GM23248 (cell line): ENCODE results near the gene IFT27. TPM values are rescaled to one million over a fixed set of nuclear protein-coding genes. Genes with fewer than 3 reads are reported as not detected.

Experiments
- DNase-seq: peaks from one replicate; pipeline ENCODE4 v3.0.0-alpha.2; 2015
- H2AFZ ChIP-seq: fragments of 200-600 bp; sonication (generic); 2 replicates; pipeline ENCODE4 v1.6.1; 2016; ENCODE audit warnings: antibody characterized with exemption
- H3F3A ChIP-seq: fragments of 200-600 bp; sonication (generic); 2 replicates; pipeline ENCODE4 v1.6.1; 2016; ENCODE audit warnings: mild to moderate bottlenecking, antibody characterized with exemption, mixed run types; ENCODE audit not compliant: insufficient read depth
- H3K27ac ChIP-seq: fragments of 200-600 bp; sonication (generic); 2 replicates; pipeline ENCODE4 v1.5.1; 2016; ENCODE audit warnings: mild to moderate bottlenecking
- H3K27me3 ChIP-seq: fragments of 200-600 bp; sonication (generic); replicated peaks from 2 replicates; pipeline ENCODE4 v1.6.1; 2016; ENCODE audit warnings: mild to moderate bottlenecking; ENCODE audit not compliant: insufficient read depth
- H3K36me3 ChIP-seq: fragments of 200-600 bp; sonication (generic); 2 replicates; pipeline ENCODE4 v1.6.1; 2016; ENCODE audit warnings: low read depth, mild to moderate bottlenecking
- H3K4me1 ChIP-seq: fragments of 200-600 bp; sonication (generic); 2 replicates; pipeline ENCODE4 v1.6.1; 2016; ENCODE audit warnings: mild to moderate bottlenecking; ENCODE audit not compliant: insufficient read depth
- H3K4me2 ChIP-seq: fragments of 200-600 bp; sonication (generic); one replicate; pipeline ENCODE4 v1.6.1; 2016; ENCODE audit warnings: mild to moderate bottlenecking; ENCODE audit not compliant: unreplicated experiment
- H3K4me3 ChIP-seq: fragments of 200-600 bp; sonication (generic); 2 replicates; pipeline ENCODE4 v1.5.1; 2016; ENCODE audit warnings: mild to moderate bottlenecking
- H3K79me2 ChIP-seq: fragments of 200-600 bp; sonication (generic); 2 replicates; pipeline ENCODE4 v1.6.1; 2016; ENCODE audit warnings: mild to moderate bottlenecking; ENCODE audit not compliant: insufficient read depth
- H3K9ac ChIP-seq: fragments of 200-600 bp; sonication (generic); 2 replicates; pipeline ENCODE4 v1.6.1; 2016; ENCODE audit warnings: mild to moderate bottlenecking
- H3K9me2 ChIP-seq: fragments of 200-600 bp; sonication (generic); 2 replicates; pipeline ENCODE4 v1.6.1; 2016; ENCODE audit warnings: mixed run types, mild to moderate bottlenecking, moderate library complexity; ENCODE audit not compliant: insufficient read depth
- H3K9me3 ChIP-seq: fragments of 200-600 bp; sonication (generic); one replicate; pipeline ENCODE4 v1.6.1; 2017; ENCODE audit warnings: low read depth
- H4K20me1 ChIP-seq: fragments of 200-600 bp; sonication (generic); 2 replicates; pipeline ENCODE4 v1.6.0; 2016; ENCODE audit not compliant: insufficient read depth
- EZH2 ChIP-seq: fragments of 200-600 bp; sonication (generic); IDR thresholded peaks from 2 replicates; pipeline ENCODE4 v1.6.1; 2018; ENCODE audit warnings: antibody characterized with exemption, mild to moderate bottlenecking; ENCODE audit not compliant: insufficient read depth, poor library complexity, severe bottlenecking
- EZH2phosphoT487 ChIP-seq: fragments of 200-600 bp; sonication (generic); IDR thresholded peaks from 2 replicates; pipeline ENCODE4 v1.6.1; 2018; ENCODE audit warnings: antibody characterized with exemption, moderate library complexity, mild to moderate bottlenecking, low read depth; ENCODE audit not compliant: insufficient read depth
- WGBS, 2 experiments: methylation state at CpG; one replicate each; pipeline ENCODE4 v1.1.6; 2015 to 2017; ENCODE audit warnings: low lambda C conversion rate in 2 of 2, low coverage in 1 of 2; ENCODE audit errors: missing lambda C conversion rate in 2 of 2; 5-methylcytosine and 5-hydroxymethylcytosine counted together
- in situ Hi-C: fragments of 300-500 bp; cut with MboI; formaldehyde crosslinking; loops from 2 replicates; pipeline ENCODE4 v1.15.0; 2020
- polyA plus RNA-seq: library from polyadenylated mRNA; unstranded; fragments of >200 nt; fragmentation: Nextera tagmentation; extraction: Ambion mirVana; gene quantifications from 2 replicates; pipeline ENCODE4 v1.2.1, GENCODE V29; 2016
- total RNA-seq: library from RNA; depleted of rRNA; stranded (reverse); fragments of >200 nt; shearing (Covaris generic); gene quantifications from 2 replicates; pipeline ENCODE4 v1.2.3, GENCODE V29; 2014

Gene IFT27
- total and polyA plus RNA-seq, 2 experiments from 2014 or later: 10.1 to 28.8 TPM

- Histone ChIP-seq H3K4me1 (no peaks in the 10 kb centered on the region), H3K79me2 (no peaks in the 10 kb centered on the region), H3K4me3 (no peak overlapping the region), H3K4me2 (no peak overlapping the region), H3K27me3 (peaks cover 49% of the 10 kb centered on the region), H3F3A (no peaks in the 10 kb centered on the region), H3K9me3 (no peaks in the 10 kb centered on the region), H4K20me1 (no peaks in the 10 kb centered on the region), H2AFZ (no peak overlapping the region), H3K27ac (no peak overlapping the region), H3K36me3 (no peaks in the 10 kb centered on the region), H3K9me2 (no peaks in the 10 kb centered on the region), H3K9ac (no peak overlapping the region)
- 46 to 53% methylated on average over 7 of the region's 7 CpGs for WGBS, 2 experiments
- DNase-seq: no peak
- in situ Hi-C loops: no loop called here
- TF ChIP-seq EZH2phosphoT487: no peak
- TF ChIP-seq EZH2: no peak
These were observed 19.7 kb upstream of the IFT27 start for GRCh38 chr22:36795633-36796032.

DNA sequence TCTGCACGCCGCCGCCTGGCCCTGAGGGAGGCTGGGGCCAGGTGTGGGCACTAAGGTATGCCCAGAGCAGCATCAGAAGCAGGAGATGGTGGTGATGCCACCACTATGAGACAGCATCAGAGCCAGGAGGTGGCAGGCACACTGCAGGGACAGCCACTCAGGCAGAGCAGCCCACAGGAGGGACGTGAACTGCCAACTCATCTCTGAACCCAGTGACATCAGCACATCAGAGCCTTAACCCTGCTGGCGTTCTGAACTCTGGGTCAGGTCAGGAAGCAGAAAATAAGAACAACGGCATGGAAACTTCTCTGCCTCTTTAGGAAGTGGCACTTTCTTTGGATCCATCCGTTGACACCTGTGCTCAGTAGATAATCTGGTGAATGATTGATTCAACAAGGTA is 14.7 kb upstream of the IFT27 start:
- Histone ChIP-seq H3K9me2 (no peaks in the 10 kb centered on the region), H3K4me3 (no peak overlapping the region), H3K27me3 (peaks cover 80% of the 10 kb centered on the region), H3F3A (no peaks in the 10 kb centered on the region), H4K20me1 (no peaks in the 10 kb centered on the region), H3K4me2 (no peak overlapping the region), H3K27ac (no peak overlapping the region), H2AFZ (no peak overlapping the region), H3K4me1 (no peaks in the 10 kb centered on the region), H3K9me3 (no peaks in the 10 kb centered on the region), H3K9ac (no peak overlapping the region), H3K36me3 (no peaks in the 10 kb centered on the region), H3K79me2 (no peaks in the 10 kb centered on the region)
- WGBS, 2 experiments: 55% methylated on average over 7 of the region's 7 CpGs
- in situ Hi-C loops: no loop called here
- DNase-seq: no peak
- TF ChIP-seq EZH2 (no peak), EZH2phosphoT487 (no peak)

DNA sequence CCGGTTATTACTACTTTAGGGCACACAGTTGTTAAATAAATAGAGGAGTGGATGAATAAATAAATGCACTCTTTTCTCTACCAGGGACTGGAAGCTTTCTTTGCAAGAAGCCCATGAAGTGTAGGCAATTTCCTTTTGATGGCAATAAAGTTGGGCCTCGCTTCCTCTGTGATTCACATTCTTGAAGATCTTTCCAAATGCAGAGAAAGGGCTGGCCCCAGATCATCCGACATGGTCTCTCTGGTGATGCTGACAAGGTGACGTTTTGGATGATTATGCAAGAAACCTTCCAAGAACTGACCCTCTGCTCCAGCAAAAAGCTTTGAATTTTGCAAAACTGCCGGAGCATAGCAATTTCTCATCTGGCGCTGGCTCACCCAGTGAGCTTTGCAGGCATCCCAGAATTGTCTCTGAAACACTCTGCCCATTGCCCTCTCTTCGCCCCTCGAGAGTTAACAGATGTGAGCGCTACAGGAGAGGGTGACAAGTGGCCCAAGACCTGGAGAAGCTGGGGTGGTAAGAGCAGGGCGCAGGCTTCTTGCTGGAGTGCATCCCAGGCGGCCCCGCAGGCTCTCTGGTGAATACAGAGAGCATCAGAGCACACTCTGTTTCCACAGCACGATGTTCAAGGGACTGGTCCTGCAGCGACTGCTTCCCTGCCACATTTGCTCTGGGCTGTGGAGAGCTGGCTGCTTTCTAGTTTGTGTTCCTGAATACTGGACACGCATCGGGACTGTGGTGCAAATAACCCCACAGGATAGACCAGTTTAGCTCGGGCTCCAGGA is 11.5 kb upstream of the IFT27 start:
- no peak overlapping the region for H2AFZ ChIP-seq
- H4K20me1 ChIP-seq: no peaks in the 10 kb centered on the region
- no peaks in the 10 kb centered on the region for H3K36me3 ChIP-seq
- no peaks in the 10 kb centered on the region for H3F3A ChIP-seq
- H3K27me3 ChIP-seq: peaks cover 60% of the 10 kb centered on the region
- in situ Hi-C loops: loop anchor here (10.0 kb wide), 1 partner anchor 197 kb away; no protein-coding TSS in a partner anchor
- DNase-seq: no peak
- H3K4me2 ChIP-seq: no peak overlapping the region
- H3K9me3 ChIP-seq: no peaks in the 10 kb centered on the region
- 55 to 58% methylated on average over 17 of the region's 17 CpGs for WGBS, 2 experiments
- no peak overlapping the region for H3K9ac ChIP-seq
- H3K27ac ChIP-seq: no peak overlapping the region
- no peaks in the 10 kb centered on the region for H3K4me1 ChIP-seq
- no peaks in the 10 kb centered on the region for H3K9me2 ChIP-seq
- no peak for TF ChIP-seq EZH2
- TF ChIP-seq EZH2phosphoT487: no peak
- H3K4me3 ChIP-seq: no peak overlapping the region
- H3K79me2 ChIP-seq: no peaks in the 10 kb centered on the region

DNA sequence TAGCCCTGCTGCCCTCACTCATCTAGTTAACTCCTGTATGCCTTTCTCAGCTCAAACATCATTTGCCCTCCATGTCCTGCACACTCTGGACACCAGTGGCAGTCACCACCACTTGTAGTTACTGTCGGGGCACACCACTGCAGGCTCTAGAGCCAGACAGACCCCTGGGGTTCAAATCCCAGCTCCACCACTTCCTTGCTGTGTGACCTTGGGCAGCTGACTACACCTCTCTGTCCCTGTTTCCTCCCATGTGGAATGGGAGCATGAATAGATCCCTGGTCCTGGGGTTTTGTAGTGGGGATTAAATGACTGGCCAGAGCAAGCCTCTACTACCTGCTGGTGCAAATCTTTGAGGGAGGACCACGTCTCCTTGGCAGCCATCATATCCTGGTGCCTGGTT is 7.8 kb upstream of the IFT27 start:
- Histone ChIP-seq H3K36me3 (no peaks in the 10 kb centered on the region), H3F3A (0 out of 2 replicates have a peak, but pooled peaks cover 3% of the 10 kb centered on the region), H3K79me2 (no peaks in the 10 kb centered on the region), H3K4me2 (no peak overlapping the region), H4K20me1 (no peaks in the 10 kb centered on the region), H3K27ac (no peak overlapping the region), H3K4me3 (no peak overlapping the region), H3K9me2 (no peaks in the 10 kb centered on the region), H3K9me3 (no peaks in the 10 kb centered on the region), H2AFZ (no peak overlapping the region), H3K4me1 (0 out of 2 replicates have a peak, but pooled peaks cover 5% of the 10 kb centered on the region), H3K9ac (no peak overlapping the region), H3K27me3 (peaks cover 33% of the 10 kb centered on the region)
- TF ChIP-seq EZH2 (no peak), EZH2phosphoT487 (no peak)
- in situ Hi-C loops: loop anchor here (10.0 kb wide), 1 partner anchor 201 kb away; no protein-coding TSS in a partner anchor
- 39 to 51% methylated on average over 2 of the region's 2 CpGs for WGBS, 2 experiments
- DNase-seq: no peak
